Endothelial cell of umbilical vein (primary cell): ENCODE measurements around the gene LRRC74B. TPM values are rescaled to one million over a fixed set of nuclear protein-coding genes. Genes with fewer than 3 reads are reported as not detected.

Experiments
- BruUV-seq: library from RNA; stranded (reverse); fragments of 400-500 nt; replicated peaks from 2 replicates; lab custom pipeline; 2021; lab: Mats Ljungman, UMichigan
- CTCF ChIA-PET: fragments of 300-600, 350-600 bp; sonication (Branson Sonifier 250); formaldehyde crosslinking; loops from one replicate; lab custom pipeline; 2021; ENCODE audit warnings: antibody characterized with exemption, inconsistent platforms; lab: Charles Lee
- POLR2A ChIA-PET: fragments of 300-600, 350-600 bp; sonication (Branson Sonifier 250); formaldehyde crosslinking; loops from one replicate; lab custom pipeline; 2021; ENCODE audit warnings: antibody characterized with exemption, inconsistent platforms; lab: Charles Lee
- DNase-seq: peaks from one replicate; pipeline ENCODE4 v3.0.0-alpha.2; 2011; ENCODE audit warnings: low read depth, low spot score
- FAIRE-seq: peaks from 2 replicates; lab custom pipeline; 2011; peaks lifted over from hg19 to GRCh38; lab: Jason Lieb, UNC
- H2AFZ ChIP-seq: 2 replicates; pipeline ENCODE4 v1.6.0; 2012; ENCODE audit warnings: low read depth, low read length, control low read depth, inconsistent platforms
- H3K27ac ChIP-seq: 2 replicates; pipeline ENCODE4 v1.5.1; 2011; ENCODE audit warnings: low read depth, mild to moderate bottlenecking, control low read depth, low read length, moderate library complexity; ENCODE audit not compliant: insufficient read depth
- H3K27me3 ChIP-seq, 2 experiments: 2 replicates each; pipeline versions ENCODE4 v1.6.0 to v1.6.1; 2011; ENCODE audit warnings: low read length in 2 of 2, mixed read lengths in 1 of 2; ENCODE audit not compliant: control insufficient read depth in 2 of 2, insufficient read depth in 2 of 2
- H3K36me3 ChIP-seq, 2 experiments: 2 replicates in 1 of 2; 3 replicates in 1 of 2; pipeline ENCODE4 v1.5.1; 2011; ENCODE audit warnings: low read length in 2 of 2, mild to moderate bottlenecking in 1 of 2, moderate library complexity in 1 of 2; ENCODE audit not compliant: control insufficient read depth in 2 of 2, insufficient read depth in 2 of 2; ENCODE audit errors: extremely low read depth in 1 of 2
- H3K4me1 ChIP-seq: 3 replicates; pipeline ENCODE4 v1.5.1; 2011; ENCODE audit warnings: mild to moderate bottlenecking, low read length; ENCODE audit not compliant: control insufficient read depth, insufficient read depth; ENCODE audit errors: extremely low read depth
- H3K4me2 ChIP-seq: 2 replicates; pipeline ENCODE4 v1.6.1; 2011; ENCODE audit warnings: low read length, control low read depth, mixed read lengths; ENCODE audit not compliant: insufficient read depth
- H3K4me3 ChIP-seq, 3 experiments: fragments of 200-600 bp in 1 of 3; sonication (generic), shearing (Covaris generic) in 1 of 3; replicated peaks in 1 of 3; 2 replicates each; pipeline ENCODE4 v1.5.1; 2011 to 2016; ENCODE audit warnings: control low read depth in 3 of 3, low read length in 3 of 3, mild to moderate bottlenecking in 2 of 3, inconsistent platforms in 1 of 3, low read depth in 1 of 3, moderate library complexity in 1 of 3; ENCODE audit not compliant: insufficient read depth in 1 of 3
- H3K79me2 ChIP-seq: 2 replicates; pipeline ENCODE4 v1.6.0; 2012; ENCODE audit warnings: low read length, inconsistent platforms; ENCODE audit not compliant: control insufficient read depth, insufficient read depth
- H3K9ac ChIP-seq: replicated peaks from 2 replicates; pipeline ENCODE3; 2011; ENCODE audit warnings: low read length, control low read depth; ENCODE audit not compliant: insufficient read depth; ENCODE audit errors: extremely low read depth
- H3K9me1 ChIP-seq: replicated peaks from 3 replicates; pipeline ENCODE4 v1.6.0; 2011; ENCODE audit warnings: mild to moderate bottlenecking, low read length; ENCODE audit not compliant: control insufficient read depth, insufficient read depth; ENCODE audit errors: extremely low read depth
- H3K9me3 ChIP-seq: replicated peaks from 2 replicates; pipeline ENCODE4 v1.5.1; 2012; ENCODE audit warnings: low read length, inconsistent platforms; ENCODE audit not compliant: control insufficient read depth, insufficient read depth
- H4K20me1 ChIP-seq: replicated peaks from 2 replicates; pipeline ENCODE3; 2011; ENCODE audit warnings: mild to moderate bottlenecking, low read length; ENCODE audit not compliant: control insufficient read depth, insufficient read depth; ENCODE audit errors: extremely low read depth
- CTCF ChIP-seq, 2 donors: IDR thresholded peaks; 1 replicate in 1 of 2; 2 replicates in 1 of 2; pipeline ENCODE4 v1.5.1; 2011; ENCODE audit warnings: low read length in 2 of 2, mild to moderate bottlenecking in 2 of 2, moderate library complexity in 2 of 2, control low read depth in 1 of 2, inconsistent platforms in 1 of 2, low read depth in 1 of 2; ENCODE audit not compliant: insufficient read depth in 1 of 2; ENCODE audit errors: extremely low read depth in 1 of 2
- EZH2 ChIP-seq: IDR thresholded peaks from 2 replicates; pipeline ENCODE4 v1.6.1; 2012; ENCODE audit warnings: borderline replicate concordance, low read depth, mild to moderate bottlenecking, moderate library complexity, low read length, inconsistent platforms; ENCODE audit not compliant: severe bottlenecking
- FOS ChIP-seq: IDR thresholded peaks from 2 replicates; pipeline ENCODE4 v1.6.1; 2011; ENCODE audit warnings: mild to moderate bottlenecking, low read length, moderate library complexity, borderline replicate concordance; ENCODE audit not compliant: insufficient read depth
- GATA2 ChIP-seq: IDR thresholded peaks from 2 replicates; pipeline ENCODE4 v1.7.0; 2011; ENCODE audit warnings: low read depth, mild to moderate bottlenecking, moderate library complexity, mixed read lengths, low read length; ENCODE audit not compliant: insufficient read length, insufficient read depth
- JUN ChIP-seq: IDR thresholded peaks from 2 replicates; pipeline ENCODE4 v1.6.1; 2011; ENCODE audit warnings: borderline replicate concordance, low read depth; ENCODE audit not compliant: insufficient read length, insufficient read depth
- MAX ChIP-seq: IDR thresholded peaks from 2 replicates; pipeline ENCODE4 v1.6.1; 2011; ENCODE audit not compliant: insufficient read depth, insufficient read length
- MYC ChIP-seq: IDR thresholded peaks from one replicate; pipeline ENCODE4 v1.6.1; 2011; ENCODE audit warnings: mild to moderate bottlenecking, low read depth, low read length
- POLR2A ChIP-seq: IDR thresholded peaks from 2 replicates; pipeline ENCODE4 v1.6.1; 2012; ENCODE audit warnings: low read depth, mild to moderate bottlenecking, control low read depth, low read length
- POLR2AphosphoS5 ChIP-seq: IDR thresholded peaks from 2 replicates; pipeline ENCODE4 v1.6.1; 2012; ENCODE audit warnings: low read depth, mild to moderate bottlenecking, control low read depth, low read length, moderate library complexity; ENCODE audit not compliant: insufficient read depth
- dilution Hi-C: fragments of 300-500 bp; cut with MboI; formaldehyde crosslinking; loops from one replicate; pipeline ENCODE4 v1.15.0; 2019; ENCODE audit warnings: low sequenced_read_pairs; ENCODE audit not compliant: extremely low pct_ligation_motif_present
- intact Hi-C: fragments of 100-400 bp; cut with micrococcal nuclease; formaldehyde crosslinking; loops from one replicate; pipeline ENCODE4 v1.10.0; 2022
- polyA plus RNA-seq, 4 experiments: library from polyadenylated mRNA; depleted of rRNA in 3 of 4; stranded (reverse) in 3 of 4; unstranded in 1 of 4; fragments of >200 nt; gene quantifications; 2 replicates each; pipeline versions ENCODE4 v1.2.1 to v1.2.3, GENCODE V29; 2011 to 2012; ENCODE audit warnings: missing spikeins in 1 of 4
- total RNA-seq: library from RNA; stranded (reverse); gene quantifications from 2 replicates; pipeline ENCODE4 v1.2.3, GENCODE V29; 2021

The LRRC74B gene
- total and polyA plus RNA-seq, 2 donors (not counting 3 experiments of a cell fraction or from before 2014, with no cell fraction given) = not detected

GRCh38 chr22:21077884-21078508 is 32.2 kb downstream of the LRRC74B start:
- intact Hi-C loops = no loop called here
- no peaks in the 10 kb centered on the region for H3K79me2 ChIP-seq
- FAIRE-seq (no peak), DNase-seq (no peak)
- no peak overlapping the region for H3K9ac ChIP-seq
- peaks cover 2% of the 10 kb centered on the region for H4K20me1 ChIP-seq
- no peak overlapping the region for H3K4me3 ChIP-seq
- TF ChIP-seq EZH2 = no peak
- no peak for TF ChIP-seq FOS
- no peak for TF ChIP-seq GATA2
- no peak for TF ChIP-seq MAX
- H3K27me3 ChIP-seq = no peaks in the 10 kb centered on the region
- no TSS peak for BruUV-seq
- no peak overlapping the region for H2AFZ ChIP-seq
- no peaks in the 10 kb centered on the region for H3K9me1 ChIP-seq
- ChIA-PET POLR2A (no interaction called here), CTCF (no interaction called here)
- H3K36me3 ChIP-seq = no peaks in the 10 kb centered on the region
- H3K4me2 ChIP-seq = no peak overlapping the region
- no peak overlapping the region for H3K27ac ChIP-seq
- dilution Hi-C loops = no loop called here
- no peaks in the 10 kb centered on the region for H3K4me1 ChIP-seq
- no peaks in the 10 kb centered on the region for H3K9me3 ChIP-seq

- dilution Hi-C loops (no loop called here), intact Hi-C loops (no loop called here)
- no TSS peak for BruUV-seq
- H4K20me1 ChIP-seq = no peaks in the 10 kb centered on the region
- POLR2A ChIA-PET = no interaction called here
- H2AFZ ChIP-seq = no peak overlapping the region
- no peak overlapping the region for H3K9ac ChIP-seq
- H3K4me2 ChIP-seq = no peak overlapping the region
- CTCF ChIA-PET = no interaction called here
- no peaks in the 10 kb centered on the region for H3K9me1 ChIP-seq
- FAIRE-seq = no peak
- H3K4me3 ChIP-seq = no peak overlapping the region
- no peaks in the 10 kb centered on the region for H3K79me2 ChIP-seq
- no peaks in the 10 kb centered on the region for H3K36me3 ChIP-seq
- no peak for TF ChIP-seq JUN
- TF ChIP-seq CTCF (IDR thresholded peaks at IDR 0.05; ENCODE audit: extremely low read depth in 1 of 2, insufficient read depth in 1 of 2, low read depth in 1 of 2, low read length in 2 of 2) = no peak
- no peak for TF ChIP-seq POLR2AphosphoS5
- no peak for TF ChIP-seq MYC
- TF ChIP-seq MAX = no peak
- no peak for TF ChIP-seq POLR2A
- no peak for TF ChIP-seq FOS
- TF ChIP-seq GATA2 = no peak
- no peak for TF ChIP-seq EZH2
- no peak for DNase-seq
- H3K4me1 ChIP-seq = no peaks in the 10 kb centered on the region
- no peak overlapping the region for H3K27ac ChIP-seq
- H3K9me3 ChIP-seq = no peaks in the 10 kb centered on the region
- H3K27me3 ChIP-seq = no peaks in the 10 kb centered on the region
These were observed 33.2 kb downstream of the LRRC74B start for GRCh38 chr22:21078916-21079315.
